Measurements from ENCODE around the gene MYO1F.

Gene MYO1F

DNA sequence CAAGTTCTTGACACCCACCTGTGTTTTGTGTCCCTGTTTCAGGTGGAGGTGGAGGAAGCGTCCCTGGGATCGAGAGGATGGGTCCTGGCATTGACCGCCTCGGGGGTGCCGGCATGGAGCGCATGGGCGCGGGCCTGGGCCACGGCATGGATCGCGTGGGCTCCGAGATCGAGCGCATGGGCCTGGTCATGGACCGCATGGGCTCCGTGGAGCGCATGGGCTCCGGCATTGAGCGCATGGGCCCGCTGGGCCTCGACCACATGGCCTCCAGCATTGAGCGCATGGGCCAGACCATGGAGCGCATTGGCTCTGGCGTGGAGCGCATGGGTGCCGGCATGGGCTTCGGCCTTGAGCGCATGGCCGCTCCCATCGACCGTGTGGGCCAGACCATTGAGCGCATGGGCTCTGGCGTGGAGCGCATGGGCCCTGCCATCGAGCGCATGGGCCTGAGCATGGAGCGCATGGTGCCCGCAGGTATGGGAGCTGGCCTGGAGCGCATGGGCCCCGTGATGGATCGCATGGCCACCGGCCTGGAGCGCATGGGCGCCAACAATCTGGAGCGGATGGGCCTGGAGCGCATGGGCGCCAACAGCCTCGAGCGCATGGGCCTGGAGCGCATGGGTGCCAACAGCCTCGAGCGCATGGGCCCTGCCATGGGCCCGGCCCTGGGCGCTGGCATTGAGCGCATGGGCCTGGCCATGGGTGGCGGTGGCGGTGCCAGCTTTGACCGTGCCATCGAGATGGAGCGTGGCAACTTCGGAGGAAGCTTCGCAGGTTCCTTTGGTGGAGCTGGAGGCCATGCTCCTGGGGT lies 91.5 kb downstream of the MYO1F start:
- peak overlapping the region; percentile 20 for H2BK120ac ChIP-seq (ENCODE audit: low read depth, low read length)
- DNase-seq (ENCODE audit: low spot score), result no peak
- peak overlapping the region; percentile 96 for H3K27ac ChIP-seq (replicated peaks; ENCODE audit: low read length)
- no peak overlapping the region for H2AFZ ChIP-seq (ENCODE audit: low read length)
- no peak overlapping the region for H4K8ac ChIP-seq (ENCODE audit: low read depth, low read length)
- peaks cover 26 to 38% of the 10 kb centered on the region in 2 donors for H3K4me1 ChIP-seq (ENCODE audit: control insufficient read depth in 2 of 2, insufficient read depth in 1 of 2, low read depth in 1 of 2, low read length in 2 of 2)
- H2BK12ac ChIP-seq (ENCODE audit: low read length), result no peak overlapping the region
- peak overlapping the region; percentile 42 for H2BK5ac ChIP-seq (ENCODE audit: low read length)
- H3K79me1 ChIP-seq (ENCODE audit: low read depth, low read length), result peaks cover 22% of the 10 kb centered on the region
- peak overlapping the region; percentile 77 for H3K14ac ChIP-seq (ENCODE audit: low read length)
- H3K4me3 ChIP-seq (ENCODE audit: low read length in 2 of 2), result no peak overlapping the region
- no peaks in the 10 kb centered on the region for H3K27me3 ChIP-seq (ENCODE audit: control insufficient read depth in 3 of 3, insufficient read depth in 3 of 3, low read depth in 1 of 3, low read length in 3 of 3)
- H3K9me3 ChIP-seq (replicated peaks in 1 of 2; ENCODE audit: control insufficient read depth in 2 of 2, insufficient read depth in 1 of 2, low read depth in 1 of 2, low read length in 2 of 2), result no peaks in the 10 kb centered on the region
- H3K4ac ChIP-seq (ENCODE audit: low read length), result peak overlapping the region; percentile 30
- H3K4me2 ChIP-seq (ENCODE audit: insufficient read depth, low read length, poor library complexity, severe bottlenecking), result no peak overlapping the region
- H3K23ac ChIP-seq (ENCODE audit: low read depth, low read length, poor library complexity), result peak overlapping the region; percentile 86
- WGBS, 2 donors (ENCODE audit: extremely low coverage in 2 of 2, insufficient read length in 2 of 2, insufficient replicate concordance in 1 of 2), result no CpG with 5 or more reads among the region's 62 CpGs
- H2AK5ac ChIP-seq (ENCODE audit: low read depth, low read length), result peak overlapping the region; percentile 48
- peak overlapping the region; percentile 33 for H3K9ac ChIP-seq (ENCODE audit: low read depth, low read length, poor library complexity)
- no peak overlapping the region for H4K91ac ChIP-seq (ENCODE audit: low read depth, low read length, poor library complexity)
- peaks cover 51 to 98% of the 10 kb centered on the region in 2 donors for H3K36me3 ChIP-seq (replicated peaks in 1 of 2; ENCODE audit: control insufficient read depth in 2 of 2, insufficient read depth in 2 of 2, low read length in 2 of 2)
- peak overlapping the region; percentile 81 for H3K18ac ChIP-seq (ENCODE audit: low read length)
- no peak overlapping the region for H2BK15ac ChIP-seq (ENCODE audit: low read length)

DNA sequence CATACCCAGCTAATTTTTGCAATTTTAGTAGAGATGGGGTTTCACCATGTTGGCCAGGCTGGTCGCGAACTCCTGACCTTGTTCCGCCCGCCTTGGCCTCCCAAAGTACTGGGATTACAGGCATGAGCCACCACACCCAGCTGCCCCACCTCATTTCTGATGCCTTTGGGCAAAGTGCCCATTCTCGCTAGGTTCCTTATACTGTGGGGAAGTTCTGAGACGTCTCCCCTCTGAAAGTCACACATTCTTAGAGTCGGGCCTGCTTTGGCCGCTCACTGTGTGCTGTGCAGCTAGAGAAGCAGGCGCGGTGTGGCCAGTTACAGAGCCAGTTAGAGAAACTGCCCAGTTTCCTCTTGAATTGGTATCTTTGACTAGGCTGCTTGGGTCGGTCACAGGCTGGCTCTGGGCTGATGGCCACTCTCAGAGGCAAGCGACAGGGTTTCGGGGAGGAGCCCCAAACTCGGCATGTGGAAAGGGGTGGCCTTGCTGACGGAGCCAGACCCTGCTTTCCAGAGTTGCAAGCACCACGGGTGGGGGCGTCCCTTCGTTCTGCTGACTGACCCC lies 92.8 kb downstream of the MYO1F start:
- Histone ChIP-seq H3K4me2 (ENCODE audit: insufficient read depth, low read length, poor library complexity, severe bottlenecking) (no peak overlapping the region), H4K91ac (ENCODE audit: low read depth, low read length, poor library complexity) (no peak overlapping the region), H3K9ac (ENCODE audit: low read depth, low read length, poor library complexity) (no peak overlapping the region), H2BK12ac (ENCODE audit: low read length) (no peak overlapping the region), H3K4ac (ENCODE audit: low read length) (no peak overlapping the region), H3K27me3 (ENCODE audit: control insufficient read depth in 3 of 3, insufficient read depth in 3 of 3, low read depth in 1 of 3, low read length in 3 of 3) (no peaks in the 10 kb centered on the region), H3K27ac (replicated peaks; ENCODE audit: low read length) (peak overlapping the region; percentile 17), H2BK5ac (ENCODE audit: low read length) (no peak overlapping the region), H3K4me3 (ENCODE audit: low read length in 2 of 2) (no peak overlapping the region), H2AK5ac (ENCODE audit: low read depth, low read length) (no peak overlapping the region), H2BK120ac (ENCODE audit: low read depth, low read length) (no peak overlapping the region), H3K14ac (ENCODE audit: low read length) (no peak overlapping the region), H3K18ac (ENCODE audit: low read length) (no peak overlapping the region), H4K8ac (ENCODE audit: low read depth, low read length) (no peak overlapping the region), H3K4me1 (ENCODE audit: control insufficient read depth in 2 of 2, insufficient read depth in 1 of 2, low read depth in 1 of 2, low read length in 2 of 2) (peaks cover 26 to 29% of the 10 kb centered on the region in 2 donors), H2BK15ac (ENCODE audit: low read length) (no peak overlapping the region), H3K79me1 (ENCODE audit: low read depth, low read length) (peaks cover 16% of the 10 kb centered on the region), H3K23ac (ENCODE audit: low read depth, low read length, poor library complexity) (peak overlapping the region; percentile 29), H2AFZ (ENCODE audit: low read length) (no peak overlapping the region), H3K9me3 (replicated peaks in 1 of 2; ENCODE audit: control insufficient read depth in 2 of 2, insufficient read depth in 1 of 2, low read depth in 1 of 2, low read length in 2 of 2) (no peaks in the 10 kb centered on the region), H3K36me3 (replicated peaks in 1 of 2; ENCODE audit: control insufficient read depth in 2 of 2, insufficient read depth in 2 of 2, low read length in 2 of 2) (peaks cover 49 to 94% of the 10 kb centered on the region in 2 donors)
- WGBS, 2 donors (ENCODE audit: extremely low coverage in 2 of 2, insufficient read length in 2 of 2, insufficient replicate concordance in 1 of 2), result no CpG with 5 or more reads among the region's 18 CpGs
- no peak for DNase-seq (ENCODE audit: low spot score)

DNA sequence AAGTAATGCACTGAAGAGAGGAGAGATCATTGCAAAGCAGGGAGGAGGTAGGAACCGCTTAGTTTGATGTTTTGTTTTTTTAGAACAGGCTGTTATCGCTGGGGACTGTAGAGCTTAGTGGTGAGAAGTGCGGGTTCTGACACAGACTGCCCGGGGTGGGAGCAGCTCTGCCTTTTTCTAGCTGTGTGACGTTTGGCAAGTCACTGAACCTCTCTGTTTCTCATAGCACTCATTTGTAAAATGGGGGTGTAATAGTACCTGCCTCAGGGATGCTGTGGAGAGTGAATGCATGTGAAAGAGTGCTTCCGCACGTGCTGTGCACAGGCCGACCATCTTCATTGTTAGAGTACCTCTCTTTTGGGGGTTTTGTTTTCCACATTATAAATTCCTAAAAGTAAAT lies 94.1 kb downstream of the MYO1F start:
- Histone ChIP-seq H3K18ac (ENCODE audit: low read length) (no peak overlapping the region), H3K27ac (replicated peaks; ENCODE audit: low read length) (no peak overlapping the region), H3K9ac (ENCODE audit: low read depth, low read length, poor library complexity) (no peak overlapping the region), H3K14ac (ENCODE audit: low read length) (no peak overlapping the region), H3K79me1 (ENCODE audit: low read depth, low read length) (peaks cover 17% of the 10 kb centered on the region), H2BK120ac (ENCODE audit: low read depth, low read length) (no peak overlapping the region), H4K91ac (ENCODE audit: low read depth, low read length, poor library complexity) (no peak overlapping the region), H3K36me3 (replicated peaks in 1 of 2; ENCODE audit: control insufficient read depth in 2 of 2, insufficient read depth in 2 of 2, low read length in 2 of 2) (peaks cover 57 to 95% of the 10 kb centered on the region in 2 donors), H2BK5ac (ENCODE audit: low read length) (no peak overlapping the region), H3K4me1 (ENCODE audit: control insufficient read depth in 2 of 2, insufficient read depth in 1 of 2, low read depth in 1 of 2, low read length in 2 of 2) (peaks cover 17 to 21% of the 10 kb centered on the region in 2 donors), H4K8ac (ENCODE audit: low read depth, low read length) (no peak overlapping the region), H2AK5ac (ENCODE audit: low read depth, low read length) (no peak overlapping the region), H3K4ac (ENCODE audit: low read length) (no peak overlapping the region), H3K27me3 (ENCODE audit: control insufficient read depth in 3 of 3, insufficient read depth in 3 of 3, low read depth in 1 of 3, low read length in 3 of 3) (no peaks in the 10 kb centered on the region), H3K4me3 (ENCODE audit: low read length in 2 of 2) (no peak overlapping the region), H3K4me2 (ENCODE audit: insufficient read depth, low read length, poor library complexity, severe bottlenecking) (no peak overlapping the region), H3K23ac (ENCODE audit: low read depth, low read length, poor library complexity) (no peak overlapping the region), H2BK12ac (ENCODE audit: low read length) (no peak overlapping the region), H2BK15ac (ENCODE audit: low read length) (no peak overlapping the region), H2AFZ (ENCODE audit: low read length) (no peak overlapping the region), H3K9me3 (replicated peaks in 1 of 2; ENCODE audit: control insufficient read depth in 2 of 2, insufficient read depth in 1 of 2, low read depth in 1 of 2, low read length in 2 of 2) (no peaks in the 10 kb centered on the region)
- no peak for DNase-seq (ENCODE audit: low spot score)
- no CpG with 5 or more reads among the region's 8 CpGs for WGBS, 2 donors (ENCODE audit: extremely low coverage in 2 of 2, insufficient read length in 2 of 2, insufficient replicate concordance in 1 of 2)

DNA sequence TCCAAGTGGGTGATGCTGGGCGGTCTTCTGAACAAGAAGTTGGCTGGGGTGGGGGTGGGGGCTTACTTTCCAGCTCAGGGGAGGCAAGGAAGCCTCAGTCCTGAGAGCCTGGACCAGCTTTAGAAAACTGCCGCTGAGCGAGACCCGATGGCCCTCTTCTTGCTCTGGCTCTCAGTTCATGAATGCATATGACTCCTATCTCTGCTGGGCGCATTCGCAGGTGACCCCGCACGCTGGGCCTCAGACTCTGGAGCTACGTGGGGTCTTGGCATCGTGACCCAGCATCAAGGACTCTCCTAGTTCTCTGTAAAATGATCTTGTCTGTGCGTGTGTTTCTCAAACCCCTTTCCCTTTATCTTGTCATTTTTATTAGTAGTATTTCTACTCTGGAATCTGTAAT lies 94.5 kb downstream of the MYO1F start:
- no peak overlapping the region for H3K9ac ChIP-seq (ENCODE audit: low read depth, low read length, poor library complexity)
- H2AK5ac ChIP-seq (ENCODE audit: low read depth, low read length), result no peak overlapping the region
- H4K8ac ChIP-seq (ENCODE audit: low read depth, low read length), result no peak overlapping the region
- H2BK15ac ChIP-seq (ENCODE audit: low read length), result no peak overlapping the region
- H2BK5ac ChIP-seq (ENCODE audit: low read length), result no peak overlapping the region
- no CpG with 5 or more reads among the region's 11 CpGs for WGBS, 2 donors (ENCODE audit: extremely low coverage in 2 of 2, insufficient read length in 2 of 2, insufficient replicate concordance in 1 of 2)
- no peak overlapping the region for H3K4ac ChIP-seq (ENCODE audit: low read length)
- no peak overlapping the region for H3K14ac ChIP-seq (ENCODE audit: low read length)
- no peak overlapping the region for H2BK120ac ChIP-seq (ENCODE audit: low read depth, low read length)
- no peak for DNase-seq (ENCODE audit: low spot score)
- no peak overlapping the region for H3K4me2 ChIP-seq (ENCODE audit: insufficient read depth, low read length, poor library complexity, severe bottlenecking)
- H2AFZ ChIP-seq (ENCODE audit: low read length), result no peak overlapping the region
- no peak overlapping the region for H3K4me3 ChIP-seq (ENCODE audit: low read length in 2 of 2)
- H3K36me3 ChIP-seq (replicated peaks in 1 of 2; ENCODE audit: control insufficient read depth in 2 of 2, insufficient read depth in 2 of 2, low read length in 2 of 2), result peaks cover 62 to 95% of the 10 kb centered on the region in 2 donors
- no peaks in the 10 kb centered on the region for H3K9me3 ChIP-seq (replicated peaks in 1 of 2; ENCODE audit: control insufficient read depth in 2 of 2, insufficient read depth in 1 of 2, low read depth in 1 of 2, low read length in 2 of 2)
- H3K79me1 ChIP-seq (ENCODE audit: low read depth, low read length), result peaks cover 20% of the 10 kb centered on the region
- H3K18ac ChIP-seq (ENCODE audit: low read length), result no peak overlapping the region
- no peak overlapping the region for H4K91ac ChIP-seq (ENCODE audit: low read depth, low read length, poor library complexity)
- H3K27me3 ChIP-seq (ENCODE audit: control insufficient read depth in 3 of 3, insufficient read depth in 3 of 3, low read depth in 1 of 3, low read length in 3 of 3), result no peaks in the 10 kb centered on the region
- no peak overlapping the region for H3K23ac ChIP-seq (ENCODE audit: low read depth, low read length, poor library complexity)
- H2BK12ac ChIP-seq (ENCODE audit: low read length), result no peak overlapping the region
- H3K27ac ChIP-seq (replicated peaks; ENCODE audit: low read length), result no peak overlapping the region
- peaks cover 12 to 17% of the 10 kb centered on the region in 2 donors for H3K4me1 ChIP-seq (ENCODE audit: control insufficient read depth in 2 of 2, insufficient read depth in 1 of 2, low read depth in 1 of 2, low read length in 2 of 2)
